HG02973 (cell line): ENCODE results near the gene C11orf65.

ENCODE experiments used
- ATAC-seq: cut with Tn5 transposase; IDR thresholded peaks from one replicate; pipeline ENCODE4 v1.9.1; 2021; ENCODE audit warnings: moderate library complexity; ENCODE audit not compliant: unreplicated experiment

Gene C11orf65

GRCh38 chr11:108467091-108467823 lies at the start of gene C11orf65:
TSS of gene C11orf65 (minus strand) at chr11:108467529. CDS start at chr11:108461559, 5,970 bp downstream.
- ATAC-seq: peak; percentile 99

GRCh38 chr11:108516125-108516524 lies 48.8 kb upstream of the C11orf65 start:
- ATAC-seq: no peak

- ATAC-seq: no peak
These were observed 45.4 kb upstream of the C11orf65 start for GRCh38 chr11:108512708-108513107.

- ATAC-seq: no peak
These were observed 44.6 kb upstream of the C11orf65 start for GRCh38 chr11:108511851-108512474.

GRCh38 chr11:108508653-108509593 lies 41.6 kb upstream of the C11orf65 start:
- ATAC-seq: no peak

GRCh38 chr11:108501396-108501795 lies 34.1 kb upstream of the C11orf65 start:
- ATAC-seq: no peak

- no peak for ATAC-seq
These were observed 33.4 kb upstream of the C11orf65 start for GRCh38 chr11:108500721-108501120.

GRCh38 chr11:108500169-108500568 lies 32.8 kb upstream of the C11orf65 start:
- no peak for ATAC-seq

- ATAC-seq: no peak
These were observed 31.6 kb upstream of the C11orf65 start for GRCh38 chr11:108498816-108499408.

GRCh38 chr11:108498046-108498815 lies 30.9 kb upstream of the C11orf65 start, which contains the start of gene POGLUT3:
TSS of gene POGLUT3 (minus strand) at chr11:108498384. CDS start at chr11:108498366, 18 bp downstream.
- ATAC-seq: peak; percentile 48

GRCh38 chr11:108497317-108498045 lies 30.2 kb upstream of the C11orf65 start:
- ATAC-seq: peak; percentile 59

- no peak for ATAC-seq
These were observed 29.4 kb upstream of the C11orf65 start for GRCh38 chr11:108496643-108497256.

- no peak for ATAC-seq
These were observed 28.0 kb upstream of the C11orf65 start for GRCh38 chr11:108495326-108495725.

- ATAC-seq: no peak
These were observed 26.9 kb upstream of the C11orf65 start for GRCh38 chr11:108494182-108494581.

- ATAC-seq: no peak
These were observed 24.6 kb upstream of the C11orf65 start for GRCh38 chr11:108491936-108492335.

GRCh38 chr11:108486828-108487227 lies 19.5 kb upstream of the C11orf65 start:
- ATAC-seq: no peak

- ATAC-seq: no peak
These were observed 19.0 kb upstream of the C11orf65 start for GRCh38 chr11:108486331-108486730.

GRCh38 chr11:108483163-108483562 lies 15.8 kb upstream of the C11orf65 start:
- ATAC-seq: no peak
